Activated CD4-positive, alpha-beta T cell treated with anti-CD3 and anti-CD28 coated beads, Interleukin-2, amount 10 ng/mL, durations not matched to agents 7 days and 5 days (primary cell): Measurements from ENCODE around the gene ZNF592. TPM values are rescaled to one million over a fixed set of nuclear protein-coding genes. Genes with fewer than 3 reads are reported as not detected.

Source experiments
- CTCF ChIA-PET: fragments of 350-600 bp; sonication (Branson Sonifier 250); formaldehyde crosslinking; loops from one replicate; lab custom pipeline; 2021; ENCODE audit warnings: antibody characterized with exemption; lab: Charles Lee
- POLR2A ChIA-PET: fragments of 350-600 bp; sonication (Branson Sonifier 250); formaldehyde crosslinking; loops from one replicate; lab custom pipeline; 2021; ENCODE audit warnings: antibody characterized with exemption; lab: Charles Lee
- DNase-seq: peaks from one replicate; pipeline ENCODE4 v3.0.0-alpha.2; 2020
- H3K27ac Mint-ChIP-seq: one replicate; pipeline ENCODE4 v1.8.0; 2021; ENCODE audit warnings: mild to moderate bottlenecking, moderate library complexity, mixed read lengths
- H3K27me3 Mint-ChIP-seq: one replicate; pipeline ENCODE4 v1.8.0; 2021; ENCODE audit warnings: mixed read lengths
- H3K36me3 Mint-ChIP-seq: one replicate; pipeline ENCODE4 v1.8.0; 2021; ENCODE audit warnings: low read depth, mixed read lengths
- H3K4me1 Mint-ChIP-seq: one replicate; pipeline ENCODE4 v1.8.0; 2021; ENCODE audit warnings: mixed read lengths
- H3K4me3 Mint-ChIP-seq: one replicate; pipeline ENCODE4 v1.8.0; 2021; ENCODE audit warnings: mild to moderate bottlenecking, moderate library complexity, mixed read lengths
- H3K9me3 Mint-ChIP-seq: one replicate; pipeline ENCODE4 v1.8.0; 2021; ENCODE audit warnings: mixed read lengths
- total RNA-seq, 2 experiments: library from RNA; stranded (reverse); gene quantifications; one replicate each; pipeline ENCODE4 v1.2.3, GENCODE V29; 2021

The ZNF592 gene
- total RNA-seq, 2 experiments from 2014 or later: 44.3 to 51.9 TPM

- H3K36me3 Mint-ChIP-seq: peaks cover 54% of the 10 kb centered on the region
- no peaks in the 10 kb centered on the region for H3K27me3 Mint-ChIP-seq
- CTCF ChIA-PET: interaction anchor here (0.5 kb wide), 1 partner anchor 56 kb away, joined by 3 read pairs; no protein-coding TSS in a partner anchor
- no peak overlapping the region for H3K27ac Mint-ChIP-seq
- H3K4me1 Mint-ChIP-seq: peaks cover 21% of the 10 kb centered on the region
- DNase-seq: no peak
- H3K4me3 Mint-ChIP-seq: no peak overlapping the region
- H3K9me3 Mint-ChIP-seq: no peaks in the 10 kb centered on the region
- POLR2A ChIA-PET: no interaction called here
Measured at GRCh38 chr15:84788500-84788899, 40.1 kb downstream of the ZNF592 start.

- Mint-ChIP-seq H3K4me1 (peaks cover 21% of the 10 kb centered on the region), H3K27me3 (no peaks in the 10 kb centered on the region), H3K36me3 (peaks cover 47% of the 10 kb centered on the region), H3K27ac (no peak overlapping the region), H3K4me3 (no peak overlapping the region), H3K9me3 (no peaks in the 10 kb centered on the region)
- ChIA-PET CTCF (interaction anchor here (0.6 kb wide), 1 partner anchor 94 kb away, joined by 3 read pairs; no protein-coding TSS in a partner anchor), POLR2A (interaction anchor here (1.2 kb wide), 1 partner anchor 136 kb away, joined by 3 read pairs; no protein-coding TSS in a partner anchor)
- DNase-seq: no peak
Measured at GRCh38 chr15:84789762-84790161, 41.4 kb downstream of the ZNF592 start.

DNA sequence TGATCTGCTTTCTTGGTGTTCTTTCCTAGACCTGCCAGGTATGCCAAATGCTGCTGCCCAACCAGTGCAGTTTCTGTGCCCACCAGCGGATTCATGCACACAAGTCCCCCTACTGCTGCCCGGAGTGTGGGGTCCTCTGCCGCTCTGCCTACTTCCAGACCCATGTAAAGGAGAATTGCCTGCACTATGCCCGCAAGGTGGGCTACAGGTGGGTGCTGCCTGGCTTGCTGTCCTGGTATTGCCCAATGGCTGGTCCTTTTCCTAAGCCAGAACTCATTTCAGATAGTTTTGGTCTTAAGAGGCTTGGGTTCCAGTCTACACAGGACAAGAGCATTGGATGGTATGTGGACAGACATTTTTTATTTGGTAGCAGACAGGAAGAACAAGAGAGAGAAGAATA, 42.3 kb downstream of the ZNF592 start:
- H3K4me1 Mint-ChIP-seq: peaks cover 16% of the 10 kb centered on the region
- no peak overlapping the region for H3K4me3 Mint-ChIP-seq
- peaks cover 45% of the 10 kb centered on the region for H3K36me3 Mint-ChIP-seq
- H3K9me3 Mint-ChIP-seq: no peaks in the 10 kb centered on the region
- no peaks in the 10 kb centered on the region for H3K27me3 Mint-ChIP-seq
- CTCF ChIA-PET: no interaction called here
- no peak overlapping the region for H3K27ac Mint-ChIP-seq
- DNase-seq: no peak
- POLR2A ChIA-PET: no interaction called here

- POLR2A ChIA-PET: no interaction called here
Measured at GRCh38 chr15:84791763-84792162, 43.4 kb downstream of the ZNF592 start.

DNA sequence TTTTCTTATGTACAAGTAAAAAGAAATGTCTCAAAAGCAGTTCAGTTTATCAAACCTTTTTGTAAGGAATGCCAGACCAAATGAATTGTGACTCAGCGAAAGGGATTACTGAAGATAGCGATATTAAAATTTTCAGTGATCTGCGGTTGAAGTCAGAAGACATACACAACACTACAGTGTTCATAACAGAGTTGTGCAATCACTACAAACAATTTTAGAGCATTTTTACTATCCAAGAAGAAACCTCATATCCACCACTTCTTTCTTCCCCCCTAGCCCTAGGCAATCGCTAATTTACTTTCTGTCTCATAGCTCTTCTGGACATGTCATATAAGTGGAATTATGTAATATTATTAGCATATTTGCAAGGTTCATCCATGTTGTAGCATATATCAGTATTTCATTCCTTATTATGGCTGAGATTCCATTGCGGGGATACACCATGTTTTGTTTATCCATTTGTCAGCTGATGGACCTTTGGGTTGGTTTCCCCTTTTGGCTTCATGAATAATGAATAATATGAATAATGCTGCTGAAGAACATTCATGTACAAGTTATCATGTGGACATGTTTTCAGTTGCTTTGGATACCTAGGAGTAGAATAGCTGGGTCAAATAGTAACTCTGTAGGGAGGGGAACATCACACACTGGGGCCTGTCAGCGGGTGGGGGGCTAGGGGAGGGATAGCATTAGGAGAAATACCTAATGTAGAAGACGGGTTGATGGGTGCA, 45.2 kb downstream of the ZNF592 start:
- ChIA-PET CTCF (interaction anchor here (1.6 kb wide), 1 partner anchor 13 kb away, joined by 3 read pairs; no protein-coding TSS in a partner anchor), POLR2A (no interaction called here)
- DNase-seq: no peak
- Mint-ChIP-seq H3K4me1 (peaks cover 3% of the 10 kb centered on the region), H3K9me3 (no peaks in the 10 kb centered on the region), H3K36me3 (peaks cover 37% of the 10 kb centered on the region), H3K4me3 (no peak overlapping the region), H3K27ac (no peak overlapping the region), H3K27me3 (no peaks in the 10 kb centered on the region)

More at GRCh38 chr15:84791763-84792162, 43.4 kb downstream of the ZNF592 start:
- H3K27me3 Mint-ChIP-seq: no peaks in the 10 kb centered on the region
- H3K9me3 Mint-ChIP-seq: no peaks in the 10 kb centered on the region
- H3K27ac Mint-ChIP-seq: no peak overlapping the region
- CTCF ChIA-PET: interaction anchor here (0.6 to 1.6 kb wide), 3 partner anchors 11 to 204 kb away, joined by 3 read pairs; partner anchors contain the start of gene ZSCAN2
- no peak overlapping the region for H3K4me3 Mint-ChIP-seq
- H3K36me3 Mint-ChIP-seq: peaks cover 41% of the 10 kb centered on the region
- no peak for DNase-seq
- H3K4me1 Mint-ChIP-seq: peaks cover 9% of the 10 kb centered on the region

GRCh38 chr15:84794162-84794547, 45.8 kb downstream of the ZNF592 start:
- CTCF ChIA-PET: no interaction called here
- Mint-ChIP-seq H3K9me3 (no peaks in the 10 kb centered on the region), H3K27ac (no peak overlapping the region), H3K4me3 (no peak overlapping the region), H3K36me3 (peaks cover 41% of the 10 kb centered on the region), H3K4me1 (peaks cover 2% of the 10 kb centered on the region), H3K27me3 (no peaks in the 10 kb centered on the region)
- DNase-seq: no peak
- POLR2A ChIA-PET: no interaction called here

DNA sequence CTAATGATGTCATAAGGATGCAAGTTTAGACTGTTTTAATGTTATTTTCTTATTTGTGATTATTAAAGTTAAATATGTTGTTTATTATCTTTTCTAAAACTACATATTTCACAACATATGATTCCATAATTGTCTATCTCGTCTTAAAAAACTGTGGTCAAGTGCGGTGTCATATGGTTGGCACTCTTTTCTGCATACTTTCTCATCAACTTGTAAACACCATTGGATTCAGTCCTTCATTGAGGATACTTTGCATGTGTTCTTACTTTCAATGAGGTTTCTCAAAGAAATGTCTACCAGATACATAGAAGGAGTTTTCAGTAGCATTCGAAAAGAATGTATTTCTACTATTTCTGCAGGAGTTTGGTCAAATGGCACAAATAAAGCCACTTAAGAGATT, 46.8 kb downstream of the ZNF592 start:
- Mint-ChIP-seq H3K4me3 (no peak overlapping the region), H3K36me3 (peaks cover 45% of the 10 kb centered on the region), H3K27me3 (no peaks in the 10 kb centered on the region), H3K27ac (no peak overlapping the region), H3K4me1 (peaks cover 2% of the 10 kb centered on the region), H3K9me3 (no peaks in the 10 kb centered on the region)
- POLR2A ChIA-PET: no interaction called here
- DNase-seq: no peak
- CTCF ChIA-PET: no interaction called here

DNA sequence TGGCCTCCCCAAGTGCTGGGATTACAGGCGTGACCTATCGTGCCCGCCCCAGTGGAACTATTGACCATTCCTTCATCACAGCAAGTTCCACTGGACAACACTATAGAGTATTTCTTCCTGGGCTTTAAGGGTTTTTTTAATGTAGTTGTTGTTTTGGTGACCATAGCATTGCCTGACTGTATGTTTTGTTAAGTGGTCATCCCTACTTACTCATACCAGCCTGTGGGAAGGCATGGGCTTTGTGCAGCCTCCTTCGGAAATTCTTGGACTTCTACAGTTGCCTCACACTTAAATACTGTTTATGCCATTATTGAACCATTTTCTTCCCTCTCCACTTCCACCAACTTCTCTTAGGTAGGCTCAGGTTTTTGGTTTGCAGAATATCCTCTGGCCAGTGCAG, 48.8 kb downstream of the ZNF592 start:
- H3K9me3 Mint-ChIP-seq: no peaks in the 10 kb centered on the region
- no peaks in the 10 kb centered on the region for H3K4me1 Mint-ChIP-seq
- H3K4me3 Mint-ChIP-seq: no peak overlapping the region
- ChIA-PET CTCF (no interaction called here), POLR2A (interaction anchor here (0.7 kb wide), 1 partner anchor 19 kb away, joined by 3 read pairs; no protein-coding TSS in a partner anchor)
- no peak for DNase-seq
- no peaks in the 10 kb centered on the region for H3K27me3 Mint-ChIP-seq
- peaks cover 42% of the 10 kb centered on the region for H3K36me3 Mint-ChIP-seq
- H3K27ac Mint-ChIP-seq: no peak overlapping the region

GRCh38 chr15:84797801-84798200, 49.4 kb downstream of the ZNF592 start:
- no peak overlapping the region for H3K27ac Mint-ChIP-seq
- no peaks in the 10 kb centered on the region for H3K27me3 Mint-ChIP-seq
- no peaks in the 10 kb centered on the region for H3K9me3 Mint-ChIP-seq
- no peak for DNase-seq
- no peak overlapping the region for H3K4me3 Mint-ChIP-seq
- H3K4me1 Mint-ChIP-seq: no peaks in the 10 kb centered on the region
- ChIA-PET POLR2A (no interaction called here), CTCF (no interaction called here)
- H3K36me3 Mint-ChIP-seq: peaks cover 43% of the 10 kb centered on the region

- ChIA-PET POLR2A (interaction anchor here (0.6 kb wide), 1 partner anchor 140 kb away, joined by 3 read pairs; the partner anchor contains the start of gene NMB), CTCF (interaction anchor here (0.9 kb wide), 1 partner anchor 62 kb away, joined by 3 read pairs; no protein-coding TSS in a partner anchor)
- Mint-ChIP-seq H3K4me3 (no peak overlapping the region), H3K27me3 (no peaks in the 10 kb centered on the region), H3K27ac (no peak overlapping the region), H3K9me3 (no peaks in the 10 kb centered on the region), H3K4me1 (no peaks in the 10 kb centered on the region), H3K36me3 (peaks cover 48% of the 10 kb centered on the region)
- DNase-seq: no peak
Measured at GRCh38 chr15:84798436-84798946, 50.1 kb downstream of the ZNF592 start.

DNA sequence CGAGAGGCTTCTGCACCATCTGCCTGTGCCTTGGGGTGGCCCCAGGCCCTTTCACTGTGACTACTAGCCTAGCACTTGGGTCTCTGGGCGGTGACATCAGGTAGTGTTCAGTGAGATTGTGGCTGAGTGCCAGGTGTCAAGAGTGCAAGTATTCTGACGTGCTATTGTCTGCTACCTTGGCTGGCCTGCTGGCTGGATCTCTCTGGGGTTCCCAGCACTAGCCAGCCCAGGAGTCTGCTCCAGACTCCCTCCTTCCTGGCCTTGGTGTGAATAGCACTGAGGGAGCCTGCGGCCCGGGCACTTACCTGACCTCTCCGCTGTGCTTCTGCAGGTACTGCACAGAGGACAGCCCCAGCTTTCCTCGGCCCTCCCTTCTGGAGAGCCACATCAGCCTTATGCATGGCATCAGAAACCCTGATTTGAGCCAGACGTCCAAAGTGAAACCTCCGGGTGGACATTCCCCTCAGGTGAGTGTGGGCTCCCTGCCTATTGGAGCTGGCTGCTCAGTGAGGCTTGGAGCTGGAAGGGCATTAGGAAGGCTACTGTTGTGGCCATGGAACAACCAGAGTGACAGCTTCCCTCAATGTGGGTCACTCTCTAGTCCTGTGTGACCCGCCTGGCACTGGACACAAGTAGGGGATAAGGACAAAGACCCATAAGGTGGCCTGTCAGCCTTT, 51.3 kb downstream of the ZNF592 start:
- POLR2A ChIA-PET: no interaction called here
- CTCF ChIA-PET: no interaction called here
- no peak for DNase-seq
- no peaks in the 10 kb centered on the region for H3K9me3 Mint-ChIP-seq
- no peaks in the 10 kb centered on the region for H3K27me3 Mint-ChIP-seq
- no peaks in the 10 kb centered on the region for H3K4me1 Mint-ChIP-seq
- H3K36me3 Mint-ChIP-seq: peaks cover 44% of the 10 kb centered on the region
- H3K4me3 Mint-ChIP-seq: no peak overlapping the region
- H3K27ac Mint-ChIP-seq: no peak overlapping the region

GRCh38 chr15:84800365-84800806, 52.0 kb downstream of the ZNF592 start:
- no peaks in the 10 kb centered on the region for H3K9me3 Mint-ChIP-seq
- no peak for DNase-seq
- H3K4me1 Mint-ChIP-seq: no peaks in the 10 kb centered on the region
- H3K27me3 Mint-ChIP-seq: no peaks in the 10 kb centered on the region
- peaks cover 45% of the 10 kb centered on the region for H3K36me3 Mint-ChIP-seq
- ChIA-PET POLR2A (no interaction called here), CTCF (interaction anchor here (0.6 kb wide), 1 partner anchor 21 kb away, joined by 5 read pairs; no protein-coding TSS in a partner anchor)
- no peak overlapping the region for H3K4me3 Mint-ChIP-seq
- no peak overlapping the region for H3K27ac Mint-ChIP-seq
